ENCODE measurements around the gene RTKN. TPM values are rescaled to one million over a fixed set of nuclear protein-coding genes. Genes with fewer than 3 reads are reported as not detected.

RTKN gene
- total and polyA plus RNA-seq, 9 of the 15 experiments (the other 6 are each of a cell fraction or from before 2014, with no cell fraction given): 0.14 to 6.9 (median 3.6) TPM

GRCh38 chr2:74472086-74472944 lies 30.6 kb upstream of the RTKN start, which contains the start of gene MRPL53 (continued):
- TF ChIP-seq GTF3C2 (IDR thresholded peaks at IDR 0.05; ENCODE audit: borderline replicate concordance, extremely low read depth, insufficient read length): no peak
- TF ChIP-seq ZNF24 (IDR thresholded peaks at IDR 0.05): no peak; the same call in 1 of the 2 replicates
- TF ChIP-seq CBFB (CRISPR knock-in tag; IDR thresholded peaks at IDR 0.05): 0 out of 2 replicates have a peak, but pooled peaks have one; percentile 78
- peak; percentile 46; the same call in 1 of the 2 replicates for TF ChIP-seq OTX1 (CRISPR knock-in tag; IDR thresholded peaks at IDR 0.05)
- TF ChIP-seq ESRRA (IDR thresholded peaks at IDR 0.05; ENCODE audit: borderline replicate concordance, low read depth): peak; percentile 66
- no peak for TF ChIP-seq FOXA1 (IDR thresholded peaks at IDR 0.05; ENCODE audit: borderline replicate concordance)
- peak; percentile 61 for TF ChIP-seq SMAD1 (IDR thresholded peaks at IDR 0.05; ENCODE audit: low read depth, low read length, partially characterized antibody)
- no peak for TF ChIP-seq EWSR1 (IDR thresholded peaks at IDR 0.05; ENCODE audit: borderline replicate concordance, low read depth, partially characterized antibody)
- peak; percentile 39; the same call in 1 of the 2 replicates for TF ChIP-seq THAP12 (CRISPR knock-in tag; IDR thresholded peaks at IDR 0.05)
- TF ChIP-seq TRIM25 (IDR thresholded peaks at IDR 0.05; ENCODE audit: borderline replicate concordance): no peak
- peak; percentile 47 to 51 for TF ChIP-seq E2F6 (IDR thresholded peaks at IDR 0.05; ENCODE audit: borderline replicate concordance in 1 of 2, extremely low read depth in 1 of 2, insufficient read depth in 1 of 2, insufficient read length in 1 of 2, low read depth in 1 of 2, low read length in 1 of 2, poor library complexity in 1 of 2, severe bottlenecking in 1 of 2)
- peak; percentile 96 for TF ChIP-seq THRAP3 (IDR thresholded peaks at IDR 0.05; ENCODE audit: borderline replicate concordance)

Data from K562 (cell line).